GM18858 (cell line): ENCODE results near the gene RHOC.

ENCODE experiments used
- ATAC-seq: cut with Tn5 transposase; IDR thresholded peaks from one replicate; pipeline ENCODE4 v1.9.1; 2021; ENCODE audit not compliant: unreplicated experiment

The RHOC gene

GRCh38 chr1:112718691-112719418 lies 11.9 kb upstream of the RHOC start:
- no peak for ATAC-seq

GRCh38 chr1:112717263-112717873 lies 10.4 kb upstream of the RHOC start:
- no peak for ATAC-seq

GRCh38 chr1:112716133-112716720 lies 9.3 kb upstream of the RHOC start:
- ATAC-seq, result peak; percentile 26

GRCh38 chr1:112715264-112716053 lies 8.5 kb upstream of the RHOC start, which contains the start of gene PPM1J:
Gene PPM1J, minus strand, starts transcription at chr1:112715332. Its CDS starts 31 bp downstream, at chr1:112715301.
- ATAC-seq, result peak; percentile 43

- ATAC-seq, result peak; percentile 18
These were observed 7.7 kb upstream of the RHOC start for GRCh38 chr1:112714313-112715263.

GRCh38 chr1:112713466-112714312 lies 6.8 kb upstream of the RHOC start:
- ATAC-seq, result no peak

- no peak for ATAC-seq
These were observed 5.8 kb upstream of the RHOC start for GRCh38 chr1:112712701-112713128.

- no peak for ATAC-seq
These were observed 5.3 kb upstream of the RHOC start for GRCh38 chr1:112712191-112712590.

- no peak for ATAC-seq
These were observed 4.7 kb upstream of the RHOC start for GRCh38 chr1:112711670-112712069.

- no peak for ATAC-seq
These were observed 4.1 kb upstream of the RHOC start for GRCh38 chr1:112711041-112711440.

- ATAC-seq, result no peak
These were observed 3.7 kb upstream of the RHOC start for GRCh38 chr1:112710586-112710985.

- ATAC-seq, result no peak
These were observed 3.2 kb upstream of the RHOC start for GRCh38 chr1:112710159-112710558.

- no peak for ATAC-seq
These were observed 1.6 kb upstream of the RHOC start for GRCh38 chr1:112708489-112708888.

- ATAC-seq, result no peak
These were observed 1.1 kb upstream of the RHOC start for GRCh38 chr1:112708002-112708448.

GRCh38 chr1:112707221-112708001 lies 484 bp upstream of the RHOC start:
- peak; percentile 47 for ATAC-seq

GRCh38 chr1:112704934-112705627 lies 1.8 kb downstream of the RHOC start:
- peak; percentile 46 for ATAC-seq

GRCh38 chr1:112704391-112704933 lies 2.5 kb downstream of the RHOC start:
- no peak for ATAC-seq

- ATAC-seq, result no peak
These were observed 3.2 kb downstream of the RHOC start for GRCh38 chr1:112703706-112704105.
